Body of pancreas (tissue), 4 donors: Measurements from ENCODE around the gene SMCHD1. TPM values are rescaled to one million over a fixed set of nuclear protein-coding genes. Genes with fewer than 3 reads are reported as not detected.
"Not testable (repeated sequence)": the region's sequence is repeated elsewhere in the genome, so short reads cannot be mapped to it uniquely, and the experiment has no call there.

Source experiments
- ATAC-seq: fragments of 150-250 bp; one replicate; pipeline ENCODE4 v1.9.1; 2016
- DNase-seq, 4 donors: peaks; one replicate each; pipeline ENCODE4 v3.0.0-alpha.2; 2019
- H3K27ac ChIP-seq, 4 donors: fragments of 200-600 bp; sonication (generic); 1 replicate in 3 of 4; 2 replicates in 1 of 4; pipeline versions ENCODE4 v1.5.1 to v1.6.1; 2016 to 2019; ENCODE audit warnings: mild to moderate bottlenecking in 1 of 4, mixed read lengths in 1 of 4, moderate library complexity in 1 of 4
- H3K27me3 ChIP-seq, 2 donors: fragments of 200-600 bp; sonication (generic); one replicate each; pipeline ENCODE4 v1.6.0; 2016; ENCODE audit warnings: mild to moderate bottlenecking in 1 of 2
- H3K36me3 ChIP-seq, 2 donors: fragments of 200-600 bp; sonication (generic); replicated peaks in 1 of 2; 2 replicates each; pipeline ENCODE4 v1.5.1; 2016; ENCODE audit warnings: low read depth in 2 of 2; ENCODE audit not compliant: insufficient read depth in 1 of 2
- H3K4me1 ChIP-seq: fragments of 200-600 bp; sonication (generic); one replicate; pipeline ENCODE4 v1.6.0; 2016
- H3K4me3 ChIP-seq, 2 donors: fragments of 200-600 bp; sonication (generic); 1 replicate in 1 of 2; 2 replicates in 1 of 2; pipeline ENCODE4 v1.5.1; 2016 to 2019
- H3K9me3 ChIP-seq, 3 donors: fragments of 200-600 bp; sonication (generic); 1 replicate in 2 of 3; 2 replicates in 1 of 3; pipeline ENCODE4 v1.5.1; 2016
- CTCF ChIP-seq, 7 experiments: fragments of 450-650 bp in 4 of 7; fragments of 200-600 bp in 3 of 7; sonication (generic) in 3 of 7; IDR thresholded peaks; one replicate each; pipeline ENCODE4 v1.5.1; 2016 to 2019; ENCODE audit warnings: antibody characterized with exemption in 7 of 7
- POLR2A ChIP-seq, 3 donors: fragments of 450-650 bp; IDR thresholded peaks; one replicate each; pipeline ENCODE4 v1.6.1; 2016; ENCODE audit warnings: antibody characterized with exemption in 3 of 3, mild to moderate bottlenecking in 2 of 3
- WGBS, 2 donors: methylation state at CpG; one replicate each; pipeline ENCODE4 v1.1.5; 2017; 5-methylcytosine and 5-hydroxymethylcytosine counted together
- intact Hi-C: fragments of 100-400 bp; cut with DNase I; formaldehyde crosslinking; loops from one replicate; pipeline ENCODE4 v1.15.1; 2023
- total RNA-seq, 2 donors: library from RNA; depleted of rRNA; stranded (reverse); fragments of >200 nt; gene quantifications; one replicate each; pipeline ENCODE4 v1.1.0, GENCODE V29; 2016

Gene SMCHD1
- total RNA-seq, 2 donors from 2014 or later, result 56.0 to 100 TPM

GRCh38 chr18:2723207-2723606 is 67.7 kb downstream of the SMCHD1 start:
- H3K4me1 ChIP-seq, result peaks cover 6% of the 10 kb centered on the region
- no peaks in the 10 kb centered on the region for H3K27me3 ChIP-seq
- H3K36me3 ChIP-seq, result peaks cover 0 to 26% of the 10 kb centered on the region in 2 donors
- ATAC-seq, result no peak
- H3K4me3 ChIP-seq, result no peak overlapping the region
- WGBS, 2 donors, result 73 to 83% methylated on average over 1 of the region's 1 CpG
- TF ChIP-seq CTCF (IDR thresholded peaks at IDR 0.05) (no peak), POLR2A (IDR thresholded peaks at IDR 0.05) (no peak)
- H3K9me3 ChIP-seq, result no peaks in the 10 kb centered on the region
- H3K27ac ChIP-seq, result no peak overlapping the region
- no peak for DNase-seq
- intact Hi-C loops, result no loop called here

- H3K9me3 ChIP-seq, result no peaks in the 10 kb centered on the region
- H3K27ac ChIP-seq, result no peak overlapping the region
- no peaks in the 10 kb centered on the region for H3K27me3 ChIP-seq
- WGBS, 2 donors, result 100% methylated on average over 1 of the region's 1 CpG
- intact Hi-C loops, result no loop called here
- DNase-seq (no peak), ATAC-seq (no peak)
- H3K4me1 ChIP-seq, result peaks cover 6% of the 10 kb centered on the region
- no peak for TF ChIP-seq CTCF (IDR thresholded peaks at IDR 0.05)
- TF ChIP-seq POLR2A (IDR thresholded peaks at IDR 0.05), result no peak
- H3K4me3 ChIP-seq, result no peak overlapping the region
- peaks cover 9 to 35% of the 10 kb centered on the region in 2 donors for H3K36me3 ChIP-seq
These were observed 74.2 kb downstream of the SMCHD1 start for GRCh38 chr18:2729757-2730156.

GRCh38 chr18:2736823-2737222 is 81.3 kb downstream of the SMCHD1 start:
- Histone ChIP-seq H3K36me3 (peaks cover 7 to 29% of the 10 kb centered on the region in 2 donors), H3K9me3 (no peaks in the 10 kb centered on the region), H3K4me3 (no peak overlapping the region), H3K27me3 (no peaks in the 10 kb centered on the region), H3K27ac (no peak overlapping the region), H3K4me1 (no peaks in the 10 kb centered on the region)
- intact Hi-C loops, result no loop called here
- DNase-seq, result no peak
- ATAC-seq, result no peak
- TF ChIP-seq CTCF (IDR thresholded peaks at IDR 0.05) (no peak), POLR2A (IDR thresholded peaks at IDR 0.05) (no peak)
- WGBS, 2 donors, result 96 to 97% methylated on average over 3 of the region's 3 CpGs

GRCh38 chr18:2740082-2740481 is 84.6 kb downstream of the SMCHD1 start:
- H3K27ac ChIP-seq, H3K4me1 ChIP-seq, H3K9me3 ChIP-seq, intact Hi-C loops, H3K4me3 ChIP-seq, ATAC-seq, H3K27me3 ChIP-seq, DNase-seq: not testable (repeated sequence)
- 100% methylated on average over 3 of the region's 3 CpGs for WGBS, 2 donors
- H3K36me3 ChIP-seq, result peaks cover 0 to 25% of the 10 kb centered on the region in 2 donors

- DNase-seq, result no peak
- Histone ChIP-seq H3K9me3 (no peaks in the 10 kb centered on the region), H3K27ac (no peak overlapping the region), H3K4me1 (no peaks in the 10 kb centered on the region), H3K4me3 (no peak overlapping the region), H3K27me3 (no peaks in the 10 kb centered on the region), H3K36me3 (peaks cover 0 to 20% of the 10 kb centered on the region in 2 donors)
- TF ChIP-seq CTCF (IDR thresholded peaks at IDR 0.05) (no peak), POLR2A (IDR thresholded peaks at IDR 0.05) (no peak)
- ATAC-seq, result no peak
- intact Hi-C loops, result no loop called here
These were observed 90.7 kb downstream of the SMCHD1 start for GRCh38 chr18:2746274-2746673.
